ENCODE results near the gene JMJD1C. TPM values are rescaled to one million over a fixed set of nuclear protein-coding genes. Genes with fewer than 3 reads are reported as not detected.

Gene JMJD1C
- total RNA-seq, 1 experiment from 2014 or later = 67.6 TPM

- no peak for TF ChIP-seq CTCF (IDR thresholded peaks at IDR 0.05; ENCODE audit: unreplicated experiment)
- Mint-ChIP-seq H3K27ac (ENCODE audit: unreplicated experiment) (no peak overlapping the region), H3K27me3 (ENCODE audit: unreplicated experiment) (no peaks in the 10 kb centered on the region), H3K36me3 (ENCODE audit: insufficient read depth, unreplicated experiment) (no peaks in the 10 kb centered on the region), H3K9me3 (ENCODE audit: low read depth, unreplicated experiment) (no peaks in the 10 kb centered on the region), H3K4me3 (ENCODE audit: low read depth, unreplicated experiment) (no peak overlapping the region), H3K4me1 (ENCODE audit: low read depth, unreplicated experiment) (peaks cover 13% of the 10 kb centered on the region)
- intact Hi-C loops (cut with micrococcal nuclease; ENCODE audit: unreplicated experiment) = no loop called here
- CTCF ChIA-PET = no interaction called here
- no peak for DNase-seq
- no TSS peak for BruUV-seq (replicated peaks)
Measured at GRCh38 chr10:63415640-63416244, 50.0 kb downstream of the JMJD1C start.

GRCh38 chr10:63414481-63415260 lies 51.1 kb downstream of the JMJD1C start:
- intact Hi-C loops (cut with micrococcal nuclease; ENCODE audit: unreplicated experiment) = no loop called here
- DNase-seq = no peak
- TF ChIP-seq CTCF (IDR thresholded peaks at IDR 0.05; ENCODE audit: unreplicated experiment) = no peak
- CTCF ChIA-PET = no interaction called here
- H3K4me1 Mint-ChIP-seq (ENCODE audit: low read depth, unreplicated experiment) = peaks cover 10% of the 10 kb centered on the region
- H3K9me3 Mint-ChIP-seq (ENCODE audit: low read depth, unreplicated experiment) = no peaks in the 10 kb centered on the region
- no peak overlapping the region for H3K27ac Mint-ChIP-seq (ENCODE audit: unreplicated experiment)
- BruUV-seq (replicated peaks) = no TSS peak
- H3K27me3 Mint-ChIP-seq (ENCODE audit: unreplicated experiment) = no peaks in the 10 kb centered on the region
- no peaks in the 10 kb centered on the region for H3K36me3 Mint-ChIP-seq (ENCODE audit: insufficient read depth, unreplicated experiment)
- no peak overlapping the region for H3K4me3 Mint-ChIP-seq (ENCODE audit: low read depth, unreplicated experiment)

- peaks cover 10% of the 10 kb centered on the region for H3K4me1 Mint-ChIP-seq (ENCODE audit: low read depth, unreplicated experiment)
- TF ChIP-seq CTCF (IDR thresholded peaks at IDR 0.05; ENCODE audit: unreplicated experiment) = no peak
- DNase-seq = no peak
- no peaks in the 10 kb centered on the region for H3K36me3 Mint-ChIP-seq (ENCODE audit: insufficient read depth, unreplicated experiment)
- no peak overlapping the region for H3K4me3 Mint-ChIP-seq (ENCODE audit: low read depth, unreplicated experiment)
- CTCF ChIA-PET = no interaction called here
- no peaks in the 10 kb centered on the region for H3K9me3 Mint-ChIP-seq (ENCODE audit: low read depth, unreplicated experiment)
- H3K27ac Mint-ChIP-seq (ENCODE audit: unreplicated experiment) = no peak overlapping the region
- no peaks in the 10 kb centered on the region for H3K27me3 Mint-ChIP-seq (ENCODE audit: unreplicated experiment)
- intact Hi-C loops (cut with micrococcal nuclease; ENCODE audit: unreplicated experiment) = no loop called here
- no TSS peak for BruUV-seq (replicated peaks)
Measured at GRCh38 chr10:63413429-63413828, 52.3 kb downstream of the JMJD1C start.

GRCh38 chr10:63412304-63412703 lies 53.5 kb downstream of the JMJD1C start:
- Mint-ChIP-seq H3K9me3 (ENCODE audit: low read depth, unreplicated experiment) (no peaks in the 10 kb centered on the region), H3K36me3 (ENCODE audit: insufficient read depth, unreplicated experiment) (no peaks in the 10 kb centered on the region), H3K4me1 (ENCODE audit: low read depth, unreplicated experiment) (peaks cover 10% of the 10 kb centered on the region), H3K27me3 (ENCODE audit: unreplicated experiment) (no peaks in the 10 kb centered on the region), H3K4me3 (ENCODE audit: low read depth, unreplicated experiment) (no peak overlapping the region), H3K27ac (ENCODE audit: unreplicated experiment) (no peak overlapping the region)
- TF ChIP-seq CTCF (IDR thresholded peaks at IDR 0.05; ENCODE audit: unreplicated experiment) = no peak
- BruUV-seq (replicated peaks) = no TSS peak
- DNase-seq = no peak
- CTCF ChIA-PET = interaction anchor here (0.6 kb wide), 1 partner anchor 121 kb away, joined by 3 read pairs; no protein-coding TSS in a partner anchor
- intact Hi-C loops (cut with micrococcal nuclease; ENCODE audit: unreplicated experiment) = no loop called here
